Esophagus (tissue), 2 donors: ENCODE results near the gene FXYD5. TPM values are rescaled to one million over a fixed set of nuclear protein-coding genes. Genes with fewer than 3 reads are reported as not detected.
A peak's percentile ranks its signal among the peaks of the same experiment; 100 is the strongest.
"Not testable (repeated sequence)": the region's sequence is repeated elsewhere in the genome, so short reads cannot be mapped to it uniquely, and the experiment has no call there.

ENCODE experiments used
- H3K27ac ChIP-seq, 2 donors: one replicate each; pipeline ENCODE4 v1.5.1; 2013; ENCODE audit warnings: low read depth in 2 of 2, mild to moderate bottlenecking in 2 of 2, inconsistent platforms in 1 of 2, low read length in 1 of 2, moderate library complexity in 1 of 2
- H3K27me3 ChIP-seq, 2 donors: one replicate each; pipeline ENCODE4 v1.6.1; 2013; ENCODE audit warnings: low read length in 2 of 2, control low read depth in 1 of 2, mild to moderate bottlenecking in 1 of 2; ENCODE audit not compliant: insufficient read depth in 2 of 2, control insufficient read depth in 1 of 2
- H3K36me3 ChIP-seq, 2 donors: one replicate each; pipeline ENCODE4 v1.6.1; 2013; ENCODE audit warnings: low read length in 1 of 2; ENCODE audit not compliant: control insufficient read depth in 2 of 2, insufficient read depth in 2 of 2
- H3K4me1 ChIP-seq, 2 donors: one replicate each; pipeline ENCODE4 v1.6.1; 2013; ENCODE audit warnings: low read length in 1 of 2; ENCODE audit not compliant: control insufficient read depth in 2 of 2, insufficient read depth in 2 of 2
- H3K4me3 ChIP-seq, 2 donors: one replicate each; pipeline ENCODE4 v1.5.1; 2013; ENCODE audit warnings: low read length in 2 of 2, mild to moderate bottlenecking in 2 of 2, low read depth in 1 of 2, moderate library complexity in 1 of 2
- H3K9me3 ChIP-seq, 2 donors: one replicate each; pipeline ENCODE4 v1.6.1; 2013; ENCODE audit warnings: mild to moderate bottlenecking in 2 of 2, low read depth in 1 of 2, low read length in 1 of 2, moderate library complexity in 1 of 2; ENCODE audit not compliant: control insufficient read depth in 2 of 2, insufficient read depth in 1 of 2
- WGBS, 2 donors: extraction: QIAGEN DNeasy Blood & Tissue Kit; methylation state at CpG; one replicate each; pipeline ENCODE4 v1.1.7; 2013; 5-methylcytosine and 5-hydroxymethylcytosine counted together
- polyA plus RNA-seq, 2 donors: library from polyadenylated mRNA; stranded (reverse); fragments of 200-250 nt; gene quantifications; one replicate each; pipeline ENCODE4 v1.2.3, GENCODE V29; 2013
- donor health status: healthy with polysubstance abuse.
- donor health status: Bipolar disorder and iron deficiency.

The FXYD5 gene
- polyA plus RNA-seq, 2 donors: 33.5 to 94.9 TPM

DNA sequence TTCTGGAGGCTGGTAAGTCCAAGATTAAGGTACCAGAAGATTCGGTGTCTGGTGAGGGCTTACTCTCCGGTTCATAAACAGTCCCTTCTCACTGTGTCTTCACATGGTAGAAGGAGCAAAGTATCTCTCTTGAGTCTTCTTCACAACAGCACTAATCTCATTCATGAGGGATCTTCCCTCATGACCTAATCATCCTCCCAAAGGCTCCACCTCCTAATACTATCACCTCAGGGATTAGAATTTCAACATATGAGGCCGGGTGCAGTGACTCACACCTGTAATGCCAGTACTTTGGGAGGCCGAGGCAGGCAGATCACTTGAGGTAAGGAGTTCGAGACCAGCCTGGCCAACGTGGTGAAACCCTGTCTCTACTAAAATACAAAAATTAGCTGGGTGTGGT is 42.3 kb downstream of the FXYD5 start:
- H3K36me3 ChIP-seq, H3K27ac ChIP-seq, H3K4me1 ChIP-seq, H3K27me3 ChIP-seq, H3K9me3 ChIP-seq, H3K4me3 ChIP-seq: not testable (repeated sequence)
- WGBS, 2 donors: 69 to 71% methylated on average over 6 of the region's 6 CpGs

- Histone ChIP-seq H3K4me3 (no peak overlapping the region), H3K9me3 (no peaks in the 10 kb centered on the region), H3K36me3 (no peaks in the 10 kb centered on the region), H3K27ac (no peak overlapping the region), H3K4me1 (no peaks in the 10 kb centered on the region), H3K27me3 (no peaks in the 10 kb centered on the region)
- WGBS, 2 donors: 57 to 66% methylated on average over 2 of the region's 2 CpGs
Observed at GRCh38 chr19:35199481-35199880, 44.9 kb downstream of the FXYD5 start.

DNA sequence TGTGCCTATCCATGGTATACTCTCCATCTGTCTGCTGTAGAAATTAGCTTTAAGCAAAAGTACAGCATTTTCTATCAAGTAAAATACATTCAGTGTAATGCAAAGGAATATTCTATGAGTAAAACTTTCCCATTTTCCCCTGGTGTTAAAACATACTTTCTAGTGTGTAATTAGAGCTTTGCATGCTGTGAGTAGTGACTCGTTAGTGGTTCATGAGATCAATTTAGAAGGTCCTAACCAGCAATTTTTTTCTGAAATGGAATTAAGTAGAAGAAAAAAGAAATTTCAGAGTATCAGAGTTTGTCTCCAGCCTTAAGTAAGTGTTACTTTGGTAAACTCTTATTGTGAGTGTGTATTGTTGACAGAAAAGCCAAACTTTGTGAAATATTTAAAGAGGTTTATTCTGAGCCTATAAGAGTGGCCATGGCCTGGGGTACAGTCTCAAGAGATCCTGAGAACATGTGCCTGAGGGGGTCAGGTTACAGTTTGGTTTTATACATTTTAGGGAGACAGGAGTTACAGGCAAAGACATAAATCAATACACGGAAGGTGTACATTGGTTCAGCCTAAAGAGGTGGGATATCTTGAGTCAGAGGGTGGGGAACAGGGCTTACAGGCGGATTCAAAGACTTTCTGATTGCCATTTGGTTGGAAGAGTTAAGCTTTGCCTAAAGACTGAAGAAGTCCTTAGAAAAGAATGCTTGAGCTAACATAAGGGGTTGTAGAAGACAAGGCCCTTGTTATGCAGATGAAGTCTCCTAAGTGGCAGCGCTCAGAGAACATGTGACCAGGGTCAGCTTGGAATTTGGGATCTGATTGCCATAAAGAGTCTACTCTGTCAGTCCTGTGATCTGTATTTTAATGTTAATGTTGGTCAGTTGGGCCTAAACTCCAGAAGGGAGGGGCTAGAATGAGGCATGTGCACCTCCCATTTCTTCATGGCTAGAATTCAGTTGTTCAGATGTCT is 48.5 kb downstream of the FXYD5 start:
- Histone ChIP-seq H3K9me3 (no peaks in the 10 kb centered on the region), H3K4me3 (no peak overlapping the region), H3K4me1 (peaks cover 0 to 2% of the 10 kb centered on the region in 2 donors), H3K27me3 (no peaks in the 10 kb centered on the region), H3K36me3 (no peaks in the 10 kb centered on the region), H3K27ac (no peak overlapping the region)
- WGBS, 2 donors: 80 to 83% methylated on average over 4 of the region's 4 CpGs

GRCh38 chr19:35204799-35205732 is 50.5 kb downstream of the FXYD5 start:
- 69 to 77% methylated on average over 10 to 13 of the region's 13 CpGs for WGBS, 2 donors
- Histone ChIP-seq H3K9me3 (no peaks in the 10 kb centered on the region), H3K27ac (peak overlapping the region in 1 of 2 donors; percentile 9), H3K4me1 (peaks cover 0 to 2% of the 10 kb centered on the region in 2 donors), H3K4me3 (no peak overlapping the region), H3K27me3 (no peaks in the 10 kb centered on the region), H3K36me3 (no peaks in the 10 kb centered on the region)

DNA sequence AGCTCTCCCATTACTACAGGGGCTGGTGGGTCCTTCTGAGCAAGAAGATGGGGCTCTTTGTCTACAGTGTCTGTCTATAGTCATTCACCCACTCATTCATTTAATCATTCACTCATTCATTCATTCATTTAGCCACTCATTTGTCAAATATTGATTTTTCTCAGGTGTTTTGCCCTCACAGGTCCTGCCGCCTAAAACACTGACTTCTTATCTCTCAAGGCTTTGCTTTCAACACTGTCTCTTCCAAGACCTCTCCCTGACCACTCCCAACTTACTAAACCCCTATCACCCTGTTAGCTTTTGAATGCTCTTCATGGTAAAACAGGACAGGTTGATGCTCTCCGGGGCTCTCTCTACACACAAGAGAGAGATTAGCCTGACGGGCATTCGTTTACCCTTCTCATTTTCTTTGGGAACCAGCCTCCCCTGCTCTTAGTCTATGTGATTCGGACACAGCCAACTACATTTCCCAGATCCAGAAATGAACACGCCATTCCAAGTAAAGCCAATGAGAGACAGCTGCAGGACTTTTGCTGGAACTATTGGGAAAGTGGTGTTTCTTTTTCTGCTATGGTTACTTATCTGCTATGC is 51.3 kb downstream of the FXYD5 start:
- Histone ChIP-seq H3K36me3 (no peaks in the 10 kb centered on the region), H3K9me3 (no peaks in the 10 kb centered on the region), H3K4me3 (no peak overlapping the region), H3K27ac (no peak overlapping the region), H3K4me1 (peaks cover 0 to 2% of the 10 kb centered on the region in 2 donors), H3K27me3 (no peaks in the 10 kb centered on the region)
- 66 to 68% methylated on average over 6 of the region's 6 CpGs for WGBS, 2 donors

DNA sequence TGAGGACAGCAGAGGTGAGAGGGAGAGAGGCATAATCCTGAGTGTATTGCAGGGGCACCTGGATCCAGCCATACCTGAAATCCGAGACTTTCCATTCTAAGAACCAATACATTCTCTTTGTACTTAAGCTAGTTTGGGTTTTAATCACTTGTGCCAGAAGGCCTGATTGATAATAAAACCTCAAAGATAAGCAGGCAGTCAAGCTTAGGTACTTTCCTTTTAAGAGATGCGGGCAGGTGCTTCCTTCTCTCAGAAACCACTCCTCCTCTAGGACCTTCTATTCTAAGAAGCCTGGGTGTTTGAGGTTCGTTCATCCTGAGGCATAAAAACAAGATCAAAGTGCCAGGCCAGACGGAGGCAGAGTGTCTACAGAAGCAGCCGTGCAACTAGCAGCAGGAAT is 51.8 kb downstream of the FXYD5 start:
- H3K9me3 ChIP-seq: no peaks in the 10 kb centered on the region
- no peaks in the 10 kb centered on the region for H3K27me3 ChIP-seq
- 46 to 52% methylated on average over 5 of the region's 5 CpGs for WGBS, 2 donors
- peaks cover 0 to 2% of the 10 kb centered on the region in 2 donors for H3K4me1 ChIP-seq
- H3K36me3 ChIP-seq: no peaks in the 10 kb centered on the region
- no peak overlapping the region for H3K4me3 ChIP-seq
- H3K27ac ChIP-seq: no peak overlapping the region

GRCh38 chr19:35206855-35207254 is 52.3 kb downstream of the FXYD5 start:
- H3K4me1 ChIP-seq: peaks cover 0 to 2% of the 10 kb centered on the region in 2 donors
- H3K27ac ChIP-seq: no peak overlapping the region
- H3K27me3 ChIP-seq: no peaks in the 10 kb centered on the region
- WGBS, 2 donors: 90 to 95% methylated on average over 1 of the region's 1 CpG
- no peak overlapping the region for H3K4me3 ChIP-seq
- H3K36me3 ChIP-seq: no peaks in the 10 kb centered on the region
- no peaks in the 10 kb centered on the region for H3K9me3 ChIP-seq

DNA sequence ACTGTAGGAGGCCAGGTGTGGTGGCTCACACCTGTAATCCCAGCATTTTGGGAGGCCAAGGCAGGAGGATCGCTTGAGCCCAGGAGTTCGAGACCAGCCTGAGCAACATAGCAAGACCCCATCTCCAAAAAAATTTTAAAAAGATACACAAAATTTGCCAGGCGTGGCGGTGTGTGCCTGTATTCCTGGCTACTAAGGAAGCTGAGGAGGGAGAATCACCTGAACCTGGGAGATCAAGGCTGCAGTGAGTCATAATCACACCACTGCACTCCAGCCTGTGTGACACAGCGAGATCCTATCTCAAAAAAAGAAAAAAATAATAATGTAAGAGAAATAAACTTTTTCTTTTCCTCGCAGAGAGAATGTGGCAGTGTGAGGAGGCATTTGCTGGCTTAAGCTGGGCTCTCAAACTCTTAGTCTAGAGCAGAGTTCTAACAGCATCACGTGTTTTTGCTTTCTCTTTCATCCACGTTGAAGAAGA is 52.9 kb downstream of the FXYD5 start:
- H3K4me1 ChIP-seq: peaks cover 0 to 2% of the 10 kb centered on the region in 2 donors
- WGBS, 2 donors: 79 to 88% methylated on average over 8 of the region's 8 CpGs
- H3K4me3 ChIP-seq: no peak overlapping the region
- H3K36me3 ChIP-seq: no peaks in the 10 kb centered on the region
- no peaks in the 10 kb centered on the region for H3K27me3 ChIP-seq
- no peak overlapping the region for H3K27ac ChIP-seq
- H3K9me3 ChIP-seq: no peaks in the 10 kb centered on the region

GRCh38 chr19:35208121-35208520 is 53.6 kb downstream of the FXYD5 start:
- no peaks in the 10 kb centered on the region for H3K27me3 ChIP-seq
- peaks cover 0 to 2% of the 10 kb centered on the region in 2 donors for H3K4me1 ChIP-seq
- no peaks in the 10 kb centered on the region for H3K9me3 ChIP-seq
- H3K36me3 ChIP-seq: no peaks in the 10 kb centered on the region
- H3K4me3 ChIP-seq: no peak overlapping the region
- WGBS, 2 donors: 84 to 91% methylated on average over 8 of the region's 8 CpGs
- no peak overlapping the region for H3K27ac ChIP-seq
